GM18907 (cell line): ENCODE data around the gene FILIP1.

Experiments used
- ATAC-seq: cut with Tn5 transposase; IDR thresholded peaks from one replicate; pipeline ENCODE4 v1.9.1; 2021; ENCODE audit warnings: mild to moderate bottlenecking, moderate library complexity; ENCODE audit not compliant: unreplicated experiment

The FILIP1 gene

GRCh38 chr6:75348882-75349261 lies 144.7 kb downstream of the FILIP1 start:
- ATAC-seq: no peak

- ATAC-seq: no peak
These were observed 145.5 kb downstream of the FILIP1 start for GRCh38 chr6:75347898-75348610.

GRCh38 chr6:75345413-75345812 lies 148.2 kb downstream of the FILIP1 start:
- no peak for ATAC-seq

GRCh38 chr6:75344455-75344854 lies 149.1 kb downstream of the FILIP1 start:
- no peak for ATAC-seq

GRCh38 chr6:75344021-75344420 lies 149.6 kb downstream of the FILIP1 start:
- no peak for ATAC-seq

- no peak for ATAC-seq
These were observed 155.6 kb downstream of the FILIP1 start for GRCh38 chr6:75337835-75338580.

GRCh38 chr6:75334266-75335040 lies 159.1 kb downstream of the FILIP1 start:
- no peak for ATAC-seq

- no peak for ATAC-seq
These were observed 159.9 kb downstream of the FILIP1 start for GRCh38 chr6:75333676-75334200.

GRCh38 chr6:75331151-75331550 lies 162.4 kb downstream of the FILIP1 start:
- no peak for ATAC-seq

- ATAC-seq: no peak
These were observed 163.9 kb downstream of the FILIP1 start for GRCh38 chr6:75329703-75330102.

- no peak for ATAC-seq
These were observed 165.8 kb downstream of the FILIP1 start for GRCh38 chr6:75327807-75328206.

GRCh38 chr6:75326557-75327258 lies 166.9 kb downstream of the FILIP1 start:
- ATAC-seq: no peak

- no peak for ATAC-seq
These were observed 174.7 kb downstream of the FILIP1 start for GRCh38 chr6:75318900-75319299.

- no peak for ATAC-seq
These were observed 175.9 kb downstream of the FILIP1 start for GRCh38 chr6:75317503-75318206.

- no peak for ATAC-seq
These were observed 177.6 kb downstream of the FILIP1 start for GRCh38 chr6:75315978-75316377.

GRCh38 chr6:75308250-75308988 lies 185.2 kb downstream of the FILIP1 start:
- ATAC-seq: no peak

- no peak for ATAC-seq
These were observed 186.1 kb downstream of the FILIP1 start for GRCh38 chr6:75307364-75308004.

- ATAC-seq: no peak
These were observed 187.5 kb downstream of the FILIP1 start for GRCh38 chr6:75306064-75306463.

- no peak for ATAC-seq
These were observed 188.0 kb downstream of the FILIP1 start for GRCh38 chr6:75305573-75305972.
